DMS79 treated with DMSO at 0.1 percent for 48 hours (cell line): ENCODE measurements around the gene SLC26A2.
A peak's percentile ranks its signal among the peaks of the same experiment; 100 is the strongest.
"Not testable (repeated sequence)": the region's sequence is repeated elsewhere in the genome, so short reads cannot be mapped to it uniquely, and the experiment has no call there.

Experiments
- DNase-seq: peaks from one replicate; lab custom pipeline; 2025; lab: John Stamatoyannopoulos, UW

Gene SLC26A2

GRCh38 chr5:149937610-149938009 is 22.9 kb upstream of the SLC26A2 start:
- peak; percentile 63 for DNase-seq

GRCh38 chr5:149938279-149938678 is 22.3 kb upstream of the SLC26A2 start:
- DNase-seq: no peak

DNA sequence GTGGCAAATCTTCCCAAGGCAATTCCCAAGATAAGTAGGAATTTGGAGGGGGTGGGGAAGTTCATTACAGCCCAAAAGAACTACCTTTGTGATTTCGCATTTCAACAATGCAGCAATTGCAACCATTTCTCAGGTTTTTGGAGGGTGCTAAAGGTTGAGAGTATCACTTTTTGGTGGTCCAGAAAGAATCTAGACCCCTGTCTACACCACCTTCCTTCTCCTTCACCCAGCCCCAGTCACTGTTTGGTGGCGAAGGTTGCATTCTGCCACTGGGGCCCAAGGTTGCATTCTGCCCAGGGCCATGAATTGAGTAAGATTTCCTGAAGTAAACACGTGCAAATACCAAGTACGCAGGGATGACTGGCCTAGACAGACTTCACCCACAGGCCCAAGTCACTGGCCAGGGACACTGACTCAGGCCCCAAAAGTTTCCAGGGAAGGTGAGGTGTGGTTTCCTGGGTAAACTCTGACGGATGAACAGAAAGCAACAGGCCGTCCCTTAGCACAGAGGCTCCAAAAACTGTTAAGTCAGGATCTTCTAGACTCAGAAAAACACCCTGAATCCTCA is 21.7 kb upstream of the SLC26A2 start:
- DNase-seq: no peak

DNA sequence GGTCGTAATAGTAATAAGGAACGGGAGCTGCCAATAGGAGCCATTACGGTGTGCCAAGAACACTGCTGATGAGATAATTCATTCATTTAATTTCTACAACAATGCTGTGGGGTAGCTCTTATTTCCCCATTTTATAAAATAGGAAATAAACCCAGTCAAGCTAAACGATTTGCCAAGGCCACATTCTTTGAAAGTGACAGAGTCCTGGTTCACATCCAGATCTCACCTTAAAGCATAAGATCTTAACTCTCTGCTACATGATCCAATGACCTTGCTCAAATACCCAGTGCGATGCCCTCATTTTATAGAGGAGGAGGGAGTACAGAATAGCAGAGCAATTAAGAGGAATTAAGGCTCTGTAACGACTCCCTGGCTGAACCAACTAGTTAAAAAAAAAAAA is 21.0 kb upstream of the SLC26A2 start:
- DNase-seq: no peak

DNA sequence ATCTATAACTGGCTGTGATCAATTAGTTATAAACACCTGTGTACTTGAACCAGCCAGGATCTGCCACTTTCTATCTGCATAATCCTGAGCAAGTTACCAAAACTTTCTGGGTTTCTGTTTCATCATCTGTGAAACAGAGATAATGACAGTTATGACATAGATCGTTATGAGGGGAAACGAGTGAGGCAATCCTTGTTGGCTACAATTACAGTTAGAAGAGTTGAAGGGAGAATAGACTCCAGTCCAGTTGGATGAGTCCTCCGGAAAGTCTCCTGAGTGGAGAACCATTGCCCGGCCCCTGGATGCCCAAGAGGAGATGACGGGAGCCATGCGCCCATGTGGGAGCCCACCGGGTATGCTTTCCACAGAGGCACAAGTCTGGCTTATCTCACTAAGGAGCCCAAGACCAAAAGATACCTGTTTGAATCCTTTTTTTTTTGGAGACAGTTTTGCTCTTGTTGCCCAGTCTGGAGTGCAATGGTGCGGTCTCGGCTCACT is 20.4 kb upstream of the SLC26A2 start:
- no peak for DNase-seq

GRCh38 chr5:149940941-149941644 is 19.5 kb upstream of the SLC26A2 start:
- no peak for DNase-seq

- no peak for DNase-seq
Measured at GRCh38 chr5:149941795-149942194, 18.8 kb upstream of the SLC26A2 start.

DNA sequence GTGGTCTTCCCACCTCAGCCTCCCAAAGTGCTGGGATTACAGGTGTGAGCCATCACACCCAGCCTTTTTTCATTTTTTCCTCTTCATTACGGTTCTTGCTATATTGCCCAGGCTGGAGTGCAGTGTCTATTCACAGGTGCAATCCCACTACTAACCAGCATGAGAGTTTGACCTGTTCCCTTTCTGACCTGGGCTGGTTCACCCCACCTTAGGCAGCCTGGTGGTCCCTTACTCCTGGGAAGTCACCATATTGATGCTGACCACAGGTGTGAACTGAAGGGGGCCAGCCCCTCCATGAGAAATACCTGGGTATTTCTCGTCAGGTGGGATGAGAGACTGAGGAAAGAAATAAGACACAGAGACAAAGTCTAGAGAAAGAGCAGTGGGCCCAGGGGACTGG is 18.4 kb upstream of the SLC26A2 start:
- no peak for DNase-seq

GRCh38 chr5:149942741-149943169 is 17.8 kb upstream of the SLC26A2 start:
- DNase-seq: not testable (repeated sequence)

- not testable (repeated sequence) for DNase-seq
Measured at GRCh38 chr5:149943177-149943949, 17.2 kb upstream of the SLC26A2 start.

DNA sequence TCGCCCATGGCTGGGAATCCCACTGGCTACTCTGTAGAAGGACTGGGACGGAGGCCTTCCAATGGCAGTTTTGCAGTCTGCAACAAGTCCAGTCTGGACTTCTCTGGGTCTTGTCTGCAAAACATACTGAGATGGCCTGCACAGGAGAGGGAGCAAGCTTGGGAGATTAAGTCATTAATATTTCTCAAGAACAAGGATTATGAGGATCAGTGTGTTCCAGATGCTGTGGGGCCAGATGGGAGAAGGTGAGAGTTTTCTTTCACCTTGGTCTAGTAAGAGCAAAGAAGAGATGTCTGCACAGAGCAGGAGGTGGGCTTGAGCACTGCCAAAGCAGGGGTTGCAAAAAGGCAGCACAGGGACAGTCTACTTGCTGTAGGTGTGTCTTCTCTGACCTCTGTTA is 15.9 kb upstream of the SLC26A2 start, which contains the start of gene PDE6A:
Gene PDE6A (minus strand): TSS at position 128 of the 400 bp plus-strand sequence. CDS start 120 bp downstream, at position 8.
- no peak for DNase-seq

DNA sequence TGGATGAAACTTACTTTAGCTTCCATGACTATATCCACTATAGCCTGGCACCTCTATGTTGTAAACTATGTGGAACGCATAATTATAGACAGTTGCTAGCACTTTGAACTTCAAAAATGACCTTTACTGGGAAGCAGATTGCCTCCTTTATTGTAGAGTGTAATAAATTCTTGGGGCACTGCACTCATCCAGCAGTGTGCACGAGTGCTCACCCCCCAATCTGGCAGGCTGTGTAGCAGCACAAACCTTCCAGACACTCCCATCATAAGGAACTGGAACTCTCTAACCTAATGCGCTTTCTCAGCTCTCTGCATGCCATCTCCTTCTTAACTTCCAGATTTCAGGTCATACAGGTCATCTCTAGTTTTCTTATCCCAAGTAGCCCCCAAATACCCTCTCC is 14.4 kb upstream of the SLC26A2 start:
- DNase-seq: no peak

DNA sequence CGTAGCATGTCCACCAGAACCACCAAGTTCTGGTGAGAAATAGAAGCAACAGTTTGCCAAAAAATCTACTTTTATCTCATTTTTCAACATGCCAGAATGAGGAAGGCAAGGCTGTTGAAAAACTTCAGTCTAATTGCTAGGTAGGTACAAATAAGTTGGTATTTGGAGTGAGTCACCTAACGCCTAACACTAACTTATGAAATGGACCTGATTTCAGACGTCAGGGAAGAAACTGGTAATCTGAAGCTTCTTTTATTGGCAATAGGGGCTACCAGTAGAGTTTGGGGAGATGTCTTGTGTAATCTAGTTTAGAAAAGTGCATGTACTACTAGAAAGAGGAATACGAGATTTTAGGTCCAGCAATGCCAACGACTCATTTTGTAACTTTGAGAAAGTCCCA is 11.6 kb upstream of the SLC26A2 start:
- no peak for DNase-seq

- no peak for DNase-seq
Measured at GRCh38 chr5:149951138-149951749, 9.3 kb upstream of the SLC26A2 start.

DNA sequence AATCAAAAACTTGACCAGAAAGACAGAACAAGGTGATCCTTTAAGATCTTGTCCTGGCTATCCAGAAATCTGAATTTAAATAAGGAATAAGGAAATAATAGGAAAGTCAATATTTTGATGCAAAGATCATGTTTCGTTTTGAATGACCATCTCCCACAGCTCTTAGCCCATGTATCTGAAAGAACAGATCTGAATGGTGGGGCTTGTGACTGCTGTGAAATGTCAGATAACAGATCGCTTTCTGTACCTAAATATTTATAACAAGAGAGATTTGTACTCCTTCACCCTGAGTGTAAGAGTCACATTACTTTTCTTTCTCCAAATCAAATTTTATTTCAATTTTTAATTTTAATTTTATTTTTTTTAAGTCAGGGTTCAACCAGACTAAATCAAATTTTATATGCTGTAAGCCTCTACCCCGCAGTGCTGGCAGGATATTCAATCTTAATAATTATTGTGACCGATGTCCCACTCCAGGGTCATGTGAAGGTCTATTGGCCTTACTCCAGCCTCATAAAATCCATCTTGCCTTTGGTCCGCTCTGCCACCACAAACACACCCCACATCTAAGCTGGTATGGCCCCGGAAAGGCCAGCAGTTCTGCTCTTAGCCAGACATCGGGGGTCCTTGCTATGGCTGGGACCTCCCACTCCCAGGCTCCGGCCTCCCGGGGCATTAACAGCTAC is 7.0 kb upstream of the SLC26A2 start:
- DNase-seq: no peak

DNA sequence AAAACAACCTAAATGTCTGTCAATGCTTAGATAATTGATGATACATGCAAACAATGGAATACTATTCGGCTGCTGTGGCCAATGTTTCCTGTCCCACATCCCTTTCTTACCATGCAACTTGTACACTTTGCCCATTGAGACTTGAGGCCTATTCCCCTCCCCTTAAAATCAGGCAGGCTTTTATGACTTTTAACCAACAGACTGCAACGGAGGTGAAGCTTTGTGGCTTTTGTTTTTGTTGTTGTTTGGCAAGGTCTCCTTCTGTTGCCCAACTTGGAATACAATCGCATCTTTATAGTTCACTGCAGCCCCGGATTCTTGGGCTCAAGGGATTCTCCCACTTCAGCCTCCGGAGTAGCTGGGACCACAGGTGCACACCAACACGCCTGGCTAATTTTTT is 5.8 kb upstream of the SLC26A2 start:
- DNase-seq: no peak

GRCh38 chr5:149956685-149957084 is 3.9 kb upstream of the SLC26A2 start:
- DNase-seq: no peak

GRCh38 chr5:149957855-149958254 is 2.7 kb upstream of the SLC26A2 start:
- DNase-seq: no peak

GRCh38 chr5:149959406-149960236 is 937 bp upstream of the SLC26A2 start:
- no peak for DNase-seq

DNA sequence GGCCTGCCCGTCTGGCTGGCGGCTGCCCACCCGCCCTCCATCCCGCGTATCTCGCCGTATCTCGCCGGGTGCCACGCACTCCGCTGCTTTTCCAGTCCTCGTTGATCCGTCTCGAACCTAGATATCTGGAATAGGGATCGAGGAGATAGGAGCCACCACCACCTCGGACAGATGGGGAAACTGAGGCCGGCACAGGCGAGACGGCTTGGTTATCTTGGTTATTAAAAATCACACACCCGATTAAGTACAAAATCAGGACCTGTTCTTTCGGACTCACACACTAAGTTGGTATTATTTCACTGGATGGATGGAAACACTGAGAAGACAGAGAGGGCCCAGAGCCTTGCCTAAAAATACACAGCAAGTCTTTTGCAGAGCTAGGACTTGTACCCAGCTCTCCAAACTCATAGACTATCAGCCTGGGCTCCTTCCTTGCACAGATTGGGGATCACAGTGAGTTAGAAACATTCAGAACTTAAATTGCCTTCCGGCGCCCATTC is 678 bp downstream of the SLC26A2 start:
- no peak for DNase-seq

DNA sequence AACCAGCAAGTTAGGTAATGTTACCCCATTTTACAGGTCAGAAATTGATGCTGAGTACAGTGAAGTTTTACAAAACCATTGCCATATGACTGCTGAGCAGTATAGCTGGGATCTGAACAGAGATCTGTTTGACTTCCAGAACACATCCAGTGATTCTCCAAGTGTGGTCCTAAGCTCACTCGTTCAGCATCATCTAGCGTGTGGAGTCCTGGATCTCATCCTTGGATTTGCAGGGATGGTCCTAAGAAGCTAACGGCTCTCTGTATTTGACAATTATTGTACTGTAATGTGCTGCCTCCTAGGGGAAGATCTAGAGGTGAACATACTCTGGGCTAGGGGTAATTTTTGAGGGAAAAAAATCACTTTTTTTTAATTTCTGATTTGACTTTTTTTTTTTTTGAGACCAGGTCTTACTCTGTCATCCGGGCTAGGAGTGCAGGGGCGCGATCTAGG is 1.4 kb downstream of the SLC26A2 start:
- peak; percentile 4 for DNase-seq
